H1 (cell line): ENCODE measurements around the gene NCLN. TPM values are rescaled to one million over a fixed set of nuclear protein-coding genes. Genes with fewer than 3 reads are reported as not detected.

Experiments
- CTCF ChIA-PET: fragments of 300-600 bp; sonication (Branson Sonifier 250); formaldehyde crosslinking; loops from one replicate; lab custom pipeline; 2021; ENCODE audit not compliant: partially characterized antibody; lab: Charles Lee
- POLR2A ChIA-PET: fragments of 300-600 bp; sonication (Branson Sonifier 250); formaldehyde crosslinking; loops from one replicate; lab custom pipeline; 2021; ENCODE audit warnings: inconsistent platforms; ENCODE audit not compliant: partially characterized antibody; lab: Charles Lee
- DNase-seq, 2 experiments: peaks; one replicate each; pipeline versions ENCODE4 v3.0.0 to v3.0.0-alpha.2; 2010 to 2022; ENCODE audit warnings: low spot score in 2 of 2, low read depth in 1 of 2, mixed read lengths in 1 of 2
- FAIRE-seq: peaks from 2 replicates; lab custom pipeline; 2011; peaks lifted over from hg19 to GRCh38; lab: Jason Lieb, UNC
- H2AFZ ChIP-seq: 2 replicates; pipeline ENCODE4 v1.8.1; 2012; ENCODE audit warnings: low read length, inconsistent platforms
- H2AK5ac ChIP-seq: 2 replicates; pipeline ENCODE4 v1.6.1; 2013; ENCODE audit warnings: low read depth, low read length
- H2BK120ac ChIP-seq: replicated peaks from 2 replicates; pipeline ENCODE3; 2013; ENCODE audit warnings: low read depth, low read length, inconsistent platforms
- H2BK12ac ChIP-seq: 2 replicates; pipeline ENCODE4 v1.6.1; 2013; ENCODE audit warnings: low read depth, low read length
- H2BK15ac ChIP-seq: 2 replicates; pipeline ENCODE4 v1.6.1; 2013; ENCODE audit warnings: low read length
- H2BK20ac ChIP-seq: 2 replicates; pipeline ENCODE4 v1.6.1; 2013; ENCODE audit warnings: low read length
- H2BK5ac ChIP-seq: 2 replicates; pipeline ENCODE4 v1.6.1; 2013; ENCODE audit warnings: low read depth, low read length
- H3K14ac ChIP-seq: 2 replicates; pipeline ENCODE4 v1.6.1; 2013; ENCODE audit warnings: inconsistent platforms; ENCODE audit not compliant: insufficient read length
- H3K18ac ChIP-seq: 2 replicates; pipeline ENCODE4 v1.6.1; 2013; ENCODE audit warnings: low read length; ENCODE audit errors: extremely low read depth
- H3K23ac ChIP-seq: 2 replicates; pipeline ENCODE4 v1.6.1; 2013; ENCODE audit warnings: inconsistent platforms; ENCODE audit not compliant: insufficient read length
- H3K23me2 ChIP-seq: 2 replicates; pipeline ENCODE4 v1.6.1; 2013; ENCODE audit warnings: low read depth, low read length
- H3K27ac ChIP-seq: 2 replicates; pipeline ENCODE4 v1.6.1; 2011; ENCODE audit warnings: low read depth, low read length, inconsistent platforms
- H3K27me3 ChIP-seq, 4 experiments: replicated peaks in 1 of 4; 1 replicate in 1 of 4; 2 replicates in 3 of 4; pipeline versions ENCODE4 v1.6.1 to v1.8.1; 2011 to 2013; ENCODE audit warnings: low read length in 3 of 4, mild to moderate bottlenecking in 3 of 4, inconsistent platforms in 2 of 4, mixed read lengths in 2 of 4, moderate library complexity in 1 of 4; ENCODE audit not compliant: control insufficient read depth in 3 of 4, insufficient read depth in 3 of 4; ENCODE audit errors: extremely low read depth in 1 of 4
- H3K36me3 ChIP-seq, 4 experiments: 2 replicates each; pipeline versions ENCODE4 v1.6.1 to v1.8.1; 2011 to 2013; ENCODE audit warnings: mild to moderate bottlenecking in 4 of 4, low read length in 3 of 4, moderate library complexity in 2 of 4, control low read depth in 1 of 4, inconsistent platforms in 1 of 4; ENCODE audit not compliant: insufficient read depth in 4 of 4, control insufficient read depth in 2 of 4
- H3K4ac ChIP-seq: replicated peaks from 2 replicates; pipeline ENCODE3; 2013; ENCODE audit warnings: low read length, low read depth, mixed read lengths, inconsistent platforms; ENCODE audit not compliant: insufficient read length
- H3K4me1 ChIP-seq, 4 experiments: replicated peaks in 1 of 4; 1 replicate in 1 of 4; 2 replicates in 3 of 4; pipeline versions ENCODE4 v1.6.1 to v1.8.1; 2011 to 2013; ENCODE audit warnings: low read length in 3 of 4, inconsistent platforms in 2 of 4, mixed read lengths in 1 of 4; ENCODE audit not compliant: insufficient read depth in 4 of 4, control insufficient read depth in 3 of 4
- H3K4me2 ChIP-seq, 2 experiments: 2 replicates each; pipeline versions ENCODE4 v1.6.1 to v1.8.1; 2011 to 2013; ENCODE audit warnings: low read depth in 2 of 2, low read length in 2 of 2, control low read depth in 1 of 2, inconsistent platforms in 1 of 2, mild to moderate bottlenecking in 1 of 2; ENCODE audit not compliant: insufficient read depth in 1 of 2
- H3K4me3 ChIP-seq, 4 experiments: fragments of 200-600, 300-600 bp in 1 of 4; sonication (generic), shearing (Covaris generic), sonication (Bioruptor Twin) in 1 of 4; 2 replicates each; pipeline versions ENCODE4 v1.5.1 to v1.8.1; 2011 to 2016; ENCODE audit warnings: low read length in 4 of 4, low read depth in 3 of 4, control low read depth in 2 of 4, inconsistent platforms in 2 of 4, mild to moderate bottlenecking in 2 of 4, mixed read lengths in 1 of 4, moderate library complexity in 1 of 4; ENCODE audit not compliant: insufficient read depth in 2 of 4; ENCODE audit errors: extremely low read depth in 1 of 4
- H3K56ac ChIP-seq: replicated peaks from 2 replicates; pipeline ENCODE3; 2013; ENCODE audit warnings: low read depth, mild to moderate bottlenecking, mixed read lengths, low read length, inconsistent platforms; ENCODE audit not compliant: insufficient read length
- H3K79me1 ChIP-seq: 2 replicates; pipeline ENCODE4 v1.6.1; 2013; ENCODE audit warnings: low read depth, low read length, control low read depth
- H3K79me2 ChIP-seq, 2 experiments: 2 replicates each; pipeline versions ENCODE4 v1.6.1 to v1.8.1; 2012 to 2013; ENCODE audit warnings: low read length in 2 of 2, mild to moderate bottlenecking in 2 of 2, inconsistent platforms in 1 of 2; ENCODE audit not compliant: insufficient read depth in 2 of 2, control insufficient read depth in 1 of 2
- H3K9ac ChIP-seq, 4 experiments: replicated peaks in 1 of 4; 1 replicate in 1 of 4; 2 replicates in 3 of 4; pipeline versions ENCODE4 v1.6.1 to v1.8.1; 2011 to 2013; ENCODE audit warnings: low read depth in 3 of 4, low read length in 3 of 4, control low read depth in 2 of 4, mild to moderate bottlenecking in 2 of 4, moderate library complexity in 2 of 4, inconsistent platforms in 1 of 4; ENCODE audit errors: extremely low read depth in 1 of 4
- H3K9me3 ChIP-seq, 2 experiments: 2 replicates each; pipeline versions ENCODE4 v1.6.1 to v1.8.1; 2012 to 2013; ENCODE audit warnings: mild to moderate bottlenecking in 2 of 2, moderate library complexity in 2 of 2, control low read depth in 1 of 2, inconsistent platforms in 1 of 2, low read depth in 1 of 2, low read length in 1 of 2, mixed read lengths in 1 of 2; ENCODE audit not compliant: insufficient read depth in 2 of 2
- H4K20me1 ChIP-seq, 2 experiments: replicated peaks in 1 of 2; 2 replicates each; pipeline versions ENCODE3 to v1.8.1; 2011 to 2013; ENCODE audit warnings: inconsistent platforms in 2 of 2, low read length in 2 of 2, mild to moderate bottlenecking in 1 of 2; ENCODE audit not compliant: insufficient read depth in 2 of 2, control insufficient read depth in 1 of 2
- H4K5ac ChIP-seq: 2 replicates; pipeline ENCODE4 v1.6.1; 2013; ENCODE audit warnings: low read length, low read depth, mixed read lengths, inconsistent platforms; ENCODE audit not compliant: insufficient read length
- H4K8ac ChIP-seq: 2 replicates; pipeline ENCODE4 v1.8.0; 2013; ENCODE audit warnings: mild to moderate bottlenecking, moderate library complexity, low read length, inconsistent platforms; ENCODE audit not compliant: insufficient read depth; ENCODE audit errors: extremely low read depth
- H4K91ac ChIP-seq: replicated peaks from 2 replicates; pipeline ENCODE3; 2013; ENCODE audit warnings: low read length, mixed read lengths, inconsistent platforms; ENCODE audit not compliant: insufficient read length
- ASH2L ChIP-seq: fragments of 200-600, 300-600 bp; sonication (generic); IDR thresholded peaks from one replicate; pipeline ENCODE4 v1.7.1; 2017; ENCODE audit warnings: low read length
- ATF3 ChIP-seq: IDR thresholded peaks from 2 replicates; pipeline ENCODE4 v1.6.1; 2011; ENCODE audit warnings: low read depth, mild to moderate bottlenecking, low read length; ENCODE audit not compliant: insufficient read depth
- CREB1 ChIP-seq: IDR thresholded peaks from 2 replicates; pipeline ENCODE4 v1.6.1; 2012; ENCODE audit warnings: inconsistent platforms
- MAX ChIP-seq: IDR thresholded peaks from 2 replicates; pipeline ENCODE4 v1.6.1; 2012; ENCODE audit warnings: inconsistent platforms
- RFX5 ChIP-seq: IDR thresholded peaks from 2 replicates; pipeline ENCODE4 v1.6.1; 2011; ENCODE audit warnings: low read depth, low read length, improper control_type of control experiment, borderline replicate concordance
- SIRT6 ChIP-seq: IDR thresholded peaks from one replicate; pipeline ENCODE4 v1.7.1; 2012; ENCODE audit warnings: low read length, inconsistent platforms
- USF2 ChIP-seq: IDR thresholded peaks from 2 replicates; pipeline ENCODE4 v1.6.1; 2011; ENCODE audit warnings: low read length, improper control_type of control experiment
- WGBS, 2 experiments: shearing (Covaris generic) in 1 of 2; methylation state at CpG; one replicate each; pipeline versions ENCODE4 v1.1.6 to v1.1.7; 2013 to 2015; ENCODE audit warnings: low lambda C conversion rate in 2 of 2, mixed read lengths in 2 of 2, inconsistent platforms in 1 of 2, low coverage in 1 of 2, missing lambda C conversion rate in 1 of 2; ENCODE audit not compliant: insufficient replicate concordance in 2 of 2, insufficient coverage in 1 of 2, insufficient read length in 1 of 2; ENCODE audit errors: extremely low coverage in 1 of 2, missing lambda C conversion rate in 1 of 2; 5-methylcytosine and 5-hydroxymethylcytosine counted together
- polyA plus RNA-seq, 7 experiments: library from polyadenylated mRNA; depleted of rRNA in 3 of 7; stranded (reverse) in 5 of 7; unstranded in 2 of 7; fragments of >200 nt in 5 of 7; fragments of 200-250 nt in 2 of 7; gene quantifications; 1 replicate in 5 of 7; 2 replicates in 1 of 7; 4 replicates in 1 of 7; pipeline versions ENCODE4 v1.2.1 to v1.2.3, GENCODE V29; 2011 to 2013; ENCODE audit warnings: missing spikeins in 2 of 7, mixed read lengths in 2 of 7
- total RNA-seq: library from RNA; stranded (reverse); fragmentation: NEBNext Ultra II Directional; extraction: Animal tissue kit (Norgen Biotek cat#: 25700); gene quantifications from 2 replicates; pipeline ENCODE4 v1.2.1, GENCODE V29; 2021

NCLN gene
- total and polyA plus RNA-seq, 2 of the 8 experiments (the other 6 are each of a cell fraction or from before 2014, with no cell fraction given) = 89.2 to 103 TPM

- TF ChIP-seq MAX (no peak), RFX5 (no peak), SIRT6 (no peak), CREB1 (no peak), USF2 (no peak), ASH2L (no peak), ATF3 (no peak)
- no peak overlapping the region; the same call in 1 of the 2 replicates for H2BK15ac ChIP-seq
- ChIA-PET CTCF (interaction anchor here (0.6 to 2.2 kb wide), 6 partner anchors 10 to 229 kb away, joined by 3 to 7 read pairs (median 4); no protein-coding TSS in a partner anchor), POLR2A (interaction anchor here (0.6 to 1.5 kb wide), 4 partner anchors 18 to 148 kb away, joined by 3 to 5 read pairs (median 3); partner anchors contain the start of gene CELF5)
- FAIRE-seq = no peak
- no peak for DNase-seq
- H3K23ac ChIP-seq = no peak overlapping the region
- no peaks in the 10 kb centered on the region; a peak in 1 of 8 replicates for H3K36me3 ChIP-seq
- H3K18ac ChIP-seq = no peak overlapping the region
- H2AK5ac ChIP-seq = peak overlapping the region; percentile 34; the same call in 1 of the 2 replicates
- H3K4me2 ChIP-seq = peak overlapping the region in 1 of 2 experiments; percentile 67; a peak in 1 of 4 replicates
- no peak overlapping the region for H2BK20ac ChIP-seq
- H4K5ac ChIP-seq = no peak overlapping the region
- H2AFZ ChIP-seq = no peak overlapping the region
- H3K4me3 ChIP-seq = no peak overlapping the region
- no peak overlapping the region for H4K91ac ChIP-seq
- no peak overlapping the region for H3K56ac ChIP-seq
- H3K79me1 ChIP-seq = peaks cover 18% of the 10 kb centered on the region
- no peak overlapping the region for H3K9ac ChIP-seq
- no peak overlapping the region for H3K4ac ChIP-seq
- H3K23me2 ChIP-seq = peaks cover 8% of the 10 kb centered on the region; the same call in 1 of the 2 replicates
- no peaks in the 10 kb centered on the region for H3K27me3 ChIP-seq
- 86% methylated on average over 13 of the region's 13 CpGs; no CpG with 5 or more reads in 1 of the 2 experiments for WGBS, 2 experiments
- no peak overlapping the region for H2BK5ac ChIP-seq
- H4K20me1 ChIP-seq = peaks cover 17 to 18% of the 10 kb centered on the region in 2 experiments
- no peak overlapping the region; the same call in 1 of the 2 replicates for H2BK12ac ChIP-seq
- peaks cover 13 to 32% of the 10 kb centered on the region in 2 experiments for H3K79me2 ChIP-seq
- no peaks in the 10 kb centered on the region for H3K9me3 ChIP-seq
- peaks cover 0 to 10% (median 7%) of the 10 kb centered on the region in 4 experiments; a peak in 5 of 7 replicates for H3K4me1 ChIP-seq
- no peak overlapping the region for H3K14ac ChIP-seq
- no peak overlapping the region for H3K27ac ChIP-seq
- no peak overlapping the region for H2BK120ac ChIP-seq
- no peak overlapping the region for H4K8ac ChIP-seq
Measured at GRCh38 chr19:3183721-3184641, 1.7 kb upstream of the NCLN start.
